H9 (cell line): ENCODE results near the gene BCLAF1. TPM values are rescaled to one million over a fixed set of nuclear protein-coding genes. Genes with fewer than 3 reads are reported as not detected.
"Not testable (repeated sequence)": the region's sequence is repeated elsewhere in the genome, so short reads cannot be mapped to it uniquely, and the experiment has no call there.

ENCODE experiments used
- DNase-seq: peaks from one replicate; pipeline ENCODE4 v3.0.0-alpha.2; 2017
- H2AFZ ChIP-seq: one replicate; pipeline ENCODE4 v1.6.1; 2013; ENCODE audit warnings: mild to moderate bottlenecking, low read length, control low read depth, moderate library complexity
- H2AK5ac ChIP-seq: 2 replicates; pipeline ENCODE4 v1.6.1; 2013; ENCODE audit warnings: low read length, control low read depth, mixed read lengths; ENCODE audit not compliant: insufficient read length
- H2BK120ac ChIP-seq: one replicate; pipeline ENCODE4 v1.6.1; 2013; ENCODE audit warnings: low read depth, mild to moderate bottlenecking, low read length, control low read depth, inconsistent platforms; ENCODE audit not compliant: poor library complexity, severe bottlenecking
- H2BK12ac ChIP-seq: 2 replicates; pipeline ENCODE4 v1.6.1; 2013; ENCODE audit warnings: low read length, control low read depth, mixed read lengths, low read depth; ENCODE audit not compliant: insufficient read length
- H2BK15ac ChIP-seq: 2 replicates; pipeline ENCODE4 v1.6.1; 2013; ENCODE audit warnings: low read depth, low read length, control low read depth
- H2BK20ac ChIP-seq: one replicate; pipeline ENCODE4 v1.6.1; 2013; ENCODE audit warnings: low read depth, mild to moderate bottlenecking, low read length, control low read depth, inconsistent platforms; ENCODE audit not compliant: poor library complexity, severe bottlenecking
- H2BK5ac ChIP-seq: 2 replicates; pipeline ENCODE4 v1.6.1; 2013; ENCODE audit warnings: low read length, control low read depth, mixed read lengths; ENCODE audit not compliant: insufficient read length
- H3K14ac ChIP-seq: 2 replicates; pipeline ENCODE4 v1.6.1; 2013; ENCODE audit warnings: low read length, control low read depth; ENCODE audit not compliant: insufficient read depth
- H3K18ac ChIP-seq: 2 replicates; pipeline ENCODE4 v1.6.1; 2013; ENCODE audit warnings: low read depth, mild to moderate bottlenecking, mixed read lengths, low read length, control low read depth; ENCODE audit not compliant: insufficient read length
- H3K23ac ChIP-seq: 2 replicates; pipeline ENCODE4 v1.6.1; 2013; ENCODE audit warnings: low read length, control low read depth, mixed read lengths, low read depth; ENCODE audit not compliant: insufficient read length
- H3K23me2 ChIP-seq: 2 replicates; pipeline ENCODE4 v1.6.1; 2013; ENCODE audit warnings: low read depth, mild to moderate bottlenecking, mixed read lengths, low read length, control low read depth; ENCODE audit not compliant: insufficient read length, poor library complexity, severe bottlenecking
- H3K27ac ChIP-seq: 2 replicates; pipeline ENCODE4 v1.5.1; 2013; ENCODE audit warnings: low read length, control low read depth, mixed read lengths, low read depth; ENCODE audit not compliant: insufficient read length
- H3K27me3 ChIP-seq: 2 replicates; pipeline ENCODE4 v1.6.1; 2013; ENCODE audit warnings: low read length, control low read depth, inconsistent platforms; ENCODE audit not compliant: insufficient read depth
- H3K4ac ChIP-seq: 2 replicates; pipeline ENCODE4 v1.6.1; 2013; ENCODE audit warnings: low read depth, mild to moderate bottlenecking, control low read depth, inconsistent platforms, low read length, moderate library complexity
- H3K4me1 ChIP-seq: 2 replicates; pipeline ENCODE4 v1.6.1; 2013; ENCODE audit warnings: low read length, control low read depth, inconsistent platforms; ENCODE audit not compliant: insufficient read depth
- H3K4me2 ChIP-seq: 2 replicates; pipeline ENCODE4 v1.6.1; 2013; ENCODE audit warnings: low read length, control low read depth, mixed read lengths; ENCODE audit not compliant: insufficient read length, insufficient read depth
- H3K56ac ChIP-seq: 2 replicates; pipeline ENCODE4 v1.6.1; 2013; ENCODE audit warnings: low read depth, mild to moderate bottlenecking, mixed read lengths, low read length, control low read depth; ENCODE audit not compliant: insufficient read length
- H3K79me1 ChIP-seq: 2 replicates; pipeline ENCODE4 v1.6.1; 2013; ENCODE audit warnings: low read depth, mild to moderate bottlenecking, moderate library complexity, low read length, control low read depth, inconsistent platforms; ENCODE audit not compliant: insufficient read depth, poor library complexity, severe bottlenecking
- H3K79me2 ChIP-seq: 2 replicates; pipeline ENCODE4 v1.6.1; 2013; ENCODE audit warnings: low read length, control low read depth, inconsistent platforms; ENCODE audit not compliant: insufficient read depth
- H3K9ac ChIP-seq: 2 replicates; pipeline ENCODE4 v1.6.1; 2013; ENCODE audit warnings: low read length, control low read depth, mixed read lengths; ENCODE audit not compliant: insufficient read length; ENCODE audit errors: extremely low read depth
- H3K9me3 ChIP-seq: one replicate; pipeline ENCODE4 v1.6.1; 2013; ENCODE audit warnings: low read depth, low read length, inconsistent platforms; ENCODE audit not compliant: control insufficient read depth
- H3T11ph ChIP-seq: one replicate; pipeline ENCODE4 v1.6.1; 2013; ENCODE audit warnings: mild to moderate bottlenecking, low read length, control low read depth, inconsistent platforms
- H4K20me1 ChIP-seq: one replicate; pipeline ENCODE4 v1.6.1; 2013; ENCODE audit not compliant: control insufficient read depth, insufficient read length, insufficient read depth
- H4K5ac ChIP-seq: 2 replicates; pipeline ENCODE4 v1.6.1; 2013; ENCODE audit warnings: low read depth, mild to moderate bottlenecking, mixed read lengths, low read length, control low read depth; ENCODE audit not compliant: insufficient read length
- H4K8ac ChIP-seq: replicated peaks from 2 replicates; pipeline ENCODE4 v1.6.1; 2013; ENCODE audit warnings: low read length, control low read depth, mixed read lengths, low read depth; ENCODE audit not compliant: insufficient read length
- H4K91ac ChIP-seq: 2 replicates; pipeline ENCODE4 v1.6.1; 2013; ENCODE audit warnings: low read depth, mild to moderate bottlenecking, moderate library complexity, mixed read lengths, low read length, control low read depth; ENCODE audit not compliant: insufficient read length
- H3K27ac Mint-ChIP-seq, 3 experiments: 2 replicates in 2 of 3; 3 replicates in 1 of 3; pipeline ENCODE4 v1.8.0; 2020 to 2021; ENCODE audit warnings: mixed read lengths in 3 of 3, mild to moderate bottlenecking in 1 of 3, moderate library complexity in 1 of 3
- H3K27me3 Mint-ChIP-seq: 2 replicates; pipeline ENCODE4 v1.8.0; 2021; ENCODE audit warnings: low read depth, mild to moderate bottlenecking, moderate library complexity, mixed read lengths
- H3K36me3 Mint-ChIP-seq, 3 experiments: 2 replicates in 2 of 3; 3 replicates in 1 of 3; pipeline ENCODE4 v1.8.0; 2020 to 2021; ENCODE audit warnings: low read depth in 3 of 3, mixed read lengths in 3 of 3; ENCODE audit not compliant: insufficient read depth in 1 of 3
- H3K4me1 Mint-ChIP-seq, 2 experiments: 2 replicates each; pipeline ENCODE4 v1.8.0; 2020; ENCODE audit warnings: mixed read lengths in 2 of 2
- H3K4me3 Mint-ChIP-seq, 2 experiments: 2 replicates in 1 of 2; 3 replicates in 1 of 2; pipeline ENCODE4 v1.8.0; 2020 to 2021; ENCODE audit warnings: mild to moderate bottlenecking in 2 of 2, mixed read lengths in 2 of 2, moderate library complexity in 1 of 2
- H3K9me3 Mint-ChIP-seq, 2 experiments: 2 replicates in 1 of 2; 3 replicates in 1 of 2; pipeline ENCODE4 v1.8.0; 2020; ENCODE audit warnings: mild to moderate bottlenecking in 2 of 2, mixed read lengths in 2 of 2, moderate library complexity in 1 of 2
- CTCF ChIP-seq: fragments of 200-600 bp; sonication (generic); conservative IDR thresholded peaks from 3 replicates; pipeline ENCODE4 v1.8.0; 2021; ENCODE audit warnings: antibody characterized with exemption, mild to moderate bottlenecking
- WGBS: extraction: QIAGEN DNeasy Blood & Tissue Kit; methylation state at CpG from one replicate; pipeline ENCODE4 v1.1.7; 2013; ENCODE audit warnings: missing lambda C conversion rate, low lambda C conversion rate, mixed read lengths; ENCODE audit not compliant: insufficient read length; ENCODE audit errors: extremely low coverage; 5-methylcytosine and 5-hydroxymethylcytosine counted together
- total RNA-seq: library from RNA; stranded (reverse); gene quantifications from 2 replicates; pipeline ENCODE4 v1.2.1, GENCODE V29; 2021

BCLAF1 gene
- total RNA-seq, 1 experiment from 2014 or later, result 257 TPM

- Histone ChIP-seq H3K27me3 (no peaks in the 10 kb centered on the region), H2AK5ac (no peak overlapping the region), H3K23me2 (no peaks in the 10 kb centered on the region), H3K79me1 (no peaks in the 10 kb centered on the region), H3K4me1 (no peaks in the 10 kb centered on the region), H3K18ac (no peak overlapping the region), H3K23ac (no peak overlapping the region), H2AFZ (no peak overlapping the region), H4K8ac (no peak overlapping the region), H3K4me2 (no peak overlapping the region), H3T11ph (no peak overlapping the region), H2BK12ac (no peak overlapping the region), H2BK15ac (no peak overlapping the region), H2BK120ac (no peak overlapping the region), H4K5ac (no peak overlapping the region), H2BK5ac (no peak overlapping the region), H4K91ac (no peak overlapping the region), H3K9me3 (no peaks in the 10 kb centered on the region), H4K20me1 (no peaks in the 10 kb centered on the region), H3K4ac (no peak overlapping the region), H3K79me2 (no peaks in the 10 kb centered on the region), H3K14ac (no peak overlapping the region), H2BK20ac (no peak overlapping the region), H3K27ac (no peak overlapping the region), H3K9ac (no peak overlapping the region), H3K56ac (no peak overlapping the region)
- no CpG with 5 or more reads among the region's 3 CpGs for WGBS
- DNase-seq, result no peak
- Mint-ChIP-seq H3K27ac (no peak overlapping the region), H3K4me1 (peaks cover 0 to 4% of the 10 kb centered on the region in 2 experiments; a peak in 3 of 4 replicates), H3K9me3 (no peaks in the 10 kb centered on the region; a peak in 1 of 5 replicates), H3K4me3 (no peak overlapping the region; a peak in 1 of 5 replicates), H3K27me3 (no peaks in the 10 kb centered on the region; the same call in 1 of the 2 replicates), H3K36me3 (no peaks in the 10 kb centered on the region)
- TF ChIP-seq CTCF, result no peak
Measured at GRCh38 chr6:136309171-136309570, 19.5 kb upstream of the BCLAF1 start.

GRCh38 chr6:136308469-136308868 lies 18.8 kb upstream of the BCLAF1 start:
- H3K9me3 ChIP-seq, H3K23me2 ChIP-seq, H3K79me1 ChIP-seq, H3K14ac ChIP-seq, H3K27me3 Mint-ChIP-seq, H3K23ac ChIP-seq, H2AK5ac ChIP-seq, H3K9ac ChIP-seq, H2BK12ac ChIP-seq, H3K27ac Mint-ChIP-seq, H3K27ac ChIP-seq, H4K8ac ChIP-seq, H2BK120ac ChIP-seq, H4K5ac ChIP-seq, H4K20me1 ChIP-seq, H2BK15ac ChIP-seq, H3K79me2 ChIP-seq, H3K4me1 ChIP-seq, H3T11ph ChIP-seq, H3K27me3 ChIP-seq, H4K91ac ChIP-seq, H3K18ac ChIP-seq, H2BK20ac ChIP-seq, DNase-seq, H3K9me3 Mint-ChIP-seq, H2BK5ac ChIP-seq, H3K36me3 Mint-ChIP-seq, H3K4me3 Mint-ChIP-seq, H3K4me1 Mint-ChIP-seq, H2AFZ ChIP-seq, H3K56ac ChIP-seq, H3K4ac ChIP-seq, H3K4me2 ChIP-seq: not testable (repeated sequence)
- WGBS, result no CpG with 5 or more reads among the region's 1 CpG
